GM12878 (cell line): Measurements from ENCODE around the gene TXNDC15. TPM values are rescaled to one million over a fixed set of nuclear protein-coding genes. Genes with fewer than 3 reads are reported as not detected.

ENCODE experiments used
- ATAC-seq: fragments of 200-7000 bp; cut with Tn5 transposase; 3 replicates; pipeline ENCODE4 v1.9.1; 2020; ENCODE audit warnings: mild to moderate bottlenecking, moderate library complexity
- BruUV-seq: library from RNA; stranded (reverse); fragments of 400-500 nt; replicated peaks from 2 replicates; lab custom pipeline; 2021; lab: Mats Ljungman, UMichigan
- CTCF ChIA-PET: fragments of 300-600 bp; sonication (Branson Sonifier 250); formaldehyde crosslinking; extraction: SDS; loops from one replicate; lab custom pipeline; 2021; ENCODE audit warnings: inconsistent platforms; lab: Yijun Ruan, JAX
- POLR2A ChIA-PET: fragments of 350-600 bp; formaldehyde crosslinking; extraction: SDS; loops from one replicate; lab custom pipeline; 2021; ENCODE audit warnings: inconsistent platforms; lab: Charles Lee
- RAD21 ChIA-PET: fragments of 300-600 bp; sonication (Branson Sonifier 250); formaldehyde crosslinking; loops from one replicate; lab custom pipeline; 2023; ENCODE audit warnings: antibody characterized with exemption; ENCODE audit not compliant: unreplicated experiment; lab: Charles Lee
- SMC1A ChIA-PET: fragments of 300-600 bp; sonication (Branson Sonifier 250); formaldehyde crosslinking; loops from one replicate; lab custom pipeline; 2023; ENCODE audit not compliant: unreplicated experiment, uncharacterized antibody; lab: Charles Lee
- DNase-seq: peaks from one replicate; pipeline ENCODE4 v3.0.0-alpha.2; 2011; ENCODE audit warnings: low read depth, low spot score
- FAIRE-seq: peaks from 3 replicates; lab custom pipeline; 2011; peaks lifted over from hg19 to GRCh38; lab: Jason Lieb, UNC
- H2AFZ ChIP-seq: 2 replicates; pipeline ENCODE4 v1.6.0; 2011; ENCODE audit warnings: low read depth, low read length, control low read depth; ENCODE audit not compliant: control insufficient read depth
- H3K27ac ChIP-seq: 2 replicates; pipeline ENCODE4 v1.5.1; 2011; ENCODE audit warnings: control low read depth; ENCODE audit not compliant: control insufficient read depth, insufficient read depth
- H3K27me3 ChIP-seq, 2 experiments: replicated peaks in 1 of 2; 2 replicates each; pipeline versions ENCODE4 v1.6.0 to v1.6.1; 2011; ENCODE audit warnings: low read length in 1 of 2; ENCODE audit not compliant: control insufficient read depth in 2 of 2, insufficient read depth in 2 of 2
- H3K36me3 ChIP-seq, 2 experiments: 2 replicates each; pipeline ENCODE4 v1.5.1; 2011; ENCODE audit warnings: low read length in 1 of 2; ENCODE audit not compliant: control insufficient read depth in 2 of 2, insufficient read depth in 2 of 2
- H3K4me1 ChIP-seq: 2 replicates; pipeline ENCODE4 v1.6.1; 2011; ENCODE audit warnings: mild to moderate bottlenecking, low read length, moderate library complexity, mixed read lengths; ENCODE audit not compliant: control insufficient read depth, insufficient read depth
- H3K4me2 ChIP-seq: 2 replicates; pipeline ENCODE4 v1.6.0; 2011; ENCODE audit warnings: control low read depth; ENCODE audit not compliant: control insufficient read depth, insufficient read depth
- H3K4me3 ChIP-seq: fragments of 200-600 bp; sonication (generic); 2 replicates; pipeline ENCODE4 v1.5.1; 2016
- H3K79me2 ChIP-seq: 2 replicates; pipeline ENCODE4 v1.6.0; 2011; ENCODE audit warnings: low read length; ENCODE audit not compliant: control insufficient read depth, insufficient read depth
- H3K9ac ChIP-seq: 2 replicates; pipeline ENCODE4 v1.8.0; 2011; ENCODE audit warnings: low read length, control low read depth, mixed read lengths; ENCODE audit not compliant: control insufficient read depth, insufficient read depth
- H3K9me3 ChIP-seq: replicated peaks from 3 replicates; pipeline ENCODE4 v1.5.1; 2011; ENCODE audit warnings: mild to moderate bottlenecking, low read length; ENCODE audit not compliant: control insufficient read depth, insufficient read depth
- H4K20me1 ChIP-seq: 2 replicates; pipeline ENCODE4 v1.6.0; 2011; ENCODE audit not compliant: control insufficient read depth, insufficient read depth
- ATF7 ChIP-seq: fragments of 450-650 bp; IDR thresholded peaks from 2 replicates; pipeline ENCODE4 v1.6.1; 2016; ENCODE audit warnings: low read depth, mild to moderate bottlenecking
- CEBPB ChIP-seq, 2 experiments: fragments of 150-350 bp in 1 of 2; IDR thresholded peaks; 2 replicates each; pipeline ENCODE4 v1.6.1; 2012 to 2014; ENCODE audit warnings: low read depth in 2 of 2, low read length in 2 of 2, borderline replicate concordance in 1 of 2, inconsistent platforms in 1 of 2
- EP300 ChIP-seq, 2 experiments: fragments of 150-350 bp in 1 of 2; IDR thresholded peaks; 2 replicates each; pipeline ENCODE4 v1.6.1; 2011 to 2012; ENCODE audit warnings: low read depth in 2 of 2, low read length in 2 of 2, borderline replicate concordance in 1 of 2, improper control_type of control experiment in 1 of 2, inconsistent platforms in 1 of 2; ENCODE audit not compliant: control insufficient read depth in 1 of 2
- ESRRA ChIP-seq: IDR thresholded peaks from 2 replicates; pipeline ENCODE4 v1.6.1; 2012; ENCODE audit warnings: mild to moderate bottlenecking, low read length, improper control_type of control experiment
- JUNB ChIP-seq: IDR thresholded peaks from 2 replicates; pipeline ENCODE4 v1.6.1; 2016; ENCODE audit warnings: antibody characterized with exemption, mild to moderate bottlenecking
- MYB ChIP-seq: fragments of 150-350 bp; IDR thresholded peaks from 2 replicates; pipeline ENCODE4 v1.6.1; 2014; ENCODE audit warnings: mild to moderate bottlenecking, low read depth, low read length, borderline replicate concordance
- PKNOX1 ChIP-seq: fragments of 450-650 bp; IDR thresholded peaks from 2 replicates; pipeline ENCODE4 v1.6.1; 2016; ENCODE audit warnings: mild to moderate bottlenecking
- POLR2AphosphoS2 ChIP-seq: IDR thresholded peaks from 2 replicates; pipeline ENCODE4 v1.6.1; 2011; ENCODE audit warnings: low read depth, mild to moderate bottlenecking, low read length, improper control_type of control experiment, moderate library complexity
- SUZ12 ChIP-seq: fragments of 200-600 bp; sonication (generic); IDR thresholded peaks from one replicate; pipeline ENCODE4 v1.6.1; 2018; ENCODE audit warnings: antibody characterized with exemption, mild to moderate bottlenecking; ENCODE audit not compliant: unreplicated experiment
- ZNF24 ChIP-seq: fragments of 450-650 bp; IDR thresholded peaks from 2 replicates; pipeline ENCODE4 v1.6.1; 2017; ENCODE audit warnings: antibody characterized with exemption, mild to moderate bottlenecking
- WGBS: methylation state at CpG from one replicate; pipeline ENCODE4 v1.1.6; 2016; ENCODE audit warnings: low lambda C conversion rate; ENCODE audit not compliant: insufficient replicate concordance, insufficient coverage; ENCODE audit errors: missing lambda C conversion rate; 5-methylcytosine and 5-hydroxymethylcytosine counted together
- in situ Hi-C: fragments of 300-500 bp; cut with MboI; formaldehyde crosslinking; loops from 9 replicates; pipeline ENCODE4 v1.14.3; 2018; ENCODE audit warnings: mixed read lengths
- intact Hi-C: fragments of 100-400 bp; cut with micrococcal nuclease; formaldehyde crosslinking; loops from one replicate; pipeline ENCODE4 v1.14.2; 2022; ENCODE audit not compliant: unreplicated experiment
- polyA plus RNA-seq, 11 experiments: library from polyadenylated mRNA; depleted of rRNA in 4 of 11; unstranded in 6 of 11; stranded (reverse) in 5 of 11; fragments of >200 nt; fragmentation: Nextera tagmentation in 4 of 11; fragmentation: Illumina TruSeq in 1 of 11; extraction: Ambion mirVana in 4 of 11; extraction: Trizol in 1 of 11; gene quantifications; 1 replicate in 1 of 11; 2 replicates in 10 of 11; pipeline versions ENCODE4 v1.2.1 to v1.2.3, GENCODE V29; 2011 to 2016; ENCODE audit warnings: inconsistent platforms in 2 of 11, missing spikeins in 2 of 11, low read depth in 1 of 11
- total RNA-seq, 4 experiments: library from RNA; depleted of rRNA in 3 of 4; stranded (reverse); fragments of >200 nt in 3 of 4; fragmentation: Illumina TruSeq in 1 of 4; extraction: Trizol in 1 of 4; gene quantifications; 2 replicates each; pipeline versions ENCODE4 v1.2.1 to v1.2.3, GENCODE V29; 2013 to 2021
- TF ChIP-seq, protein P1 (sequence below): IDR thresholded peaks from 2 replicates; pipeline ENCODE4 v1.6.1; 2011; ENCODE audit warnings: borderline replicate concordance, low read depth, mild to moderate bottlenecking, moderate library complexity, low read length; ENCODE audit not compliant: insufficient read depth, poor library complexity, severe bottlenecking
- TF ChIP-seq, protein P2 (sequence below): IDR thresholded peaks from 2 replicates; pipeline ENCODE4 v1.6.1; 2012; ENCODE audit warnings: low read depth, low read length, improper control_type of control experiment
- TF ChIP-seq, protein P3 (sequence below): fragments of 450-650 bp; IDR thresholded peaks from 2 replicates; pipeline ENCODE4 v1.6.1; 2017; ENCODE audit warnings: mild to moderate bottlenecking, moderate library complexity
- TF ChIP-seq, protein P4 (sequence below): fragments of 450-650 bp; IDR thresholded peaks from 2 replicates; pipeline ENCODE4 v1.6.1; 2017; ENCODE audit warnings: low read depth, mild to moderate bottlenecking, moderate library complexity

TXNDC15 gene
- total and polyA plus RNA-seq, 10 of the 15 experiments (the other 5 are each of a cell fraction or from before 2014, with no cell fraction given): 8.1 to 60.6 (median 38.1) TPM

DNA sequence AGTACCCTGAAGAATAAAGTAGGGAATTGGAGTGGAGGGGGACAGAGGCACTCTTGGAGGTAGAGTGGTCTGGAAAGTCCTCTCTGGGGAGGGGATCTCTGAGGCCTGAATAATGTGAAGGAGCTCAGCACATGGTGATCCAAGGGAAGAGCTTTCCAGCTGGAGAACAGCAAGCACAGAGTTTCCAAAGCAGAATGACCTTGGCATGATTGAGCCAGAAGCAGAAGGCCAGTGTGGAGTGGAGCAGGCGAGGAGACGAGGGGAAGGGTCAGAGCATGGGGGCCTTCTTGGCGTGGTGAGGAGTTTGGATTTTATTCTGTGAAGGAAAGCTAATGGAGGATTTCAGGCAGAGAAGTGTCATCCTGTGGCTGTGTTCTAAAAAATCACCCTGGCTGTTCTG lies 39.1 kb downstream of the TXNDC15 start (continued):
- TF ChIP-seq ZNF24 (no peak), MYB (no peak)

DNA sequence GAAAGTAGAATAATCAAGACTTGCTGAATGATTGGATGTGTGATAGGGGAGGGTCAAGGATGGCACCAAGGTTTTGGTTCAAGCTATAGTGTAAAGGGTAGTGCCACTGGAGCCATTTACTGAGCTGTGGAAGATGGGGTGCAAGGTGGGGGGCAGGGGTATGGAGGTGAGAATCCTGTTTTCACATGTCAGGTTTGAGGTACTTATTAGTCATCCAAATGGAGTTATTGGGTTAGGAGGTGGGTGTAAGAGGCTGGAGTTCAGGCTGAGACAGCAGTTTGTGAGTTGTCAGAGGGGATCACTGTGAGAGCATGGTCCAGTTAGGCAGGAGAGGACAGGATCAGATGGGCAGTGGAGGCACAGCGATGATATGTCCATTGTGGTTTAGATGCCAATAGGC lies 39.6 kb downstream of the TXNDC15 start:
- Histone ChIP-seq H3K4me1 (no peaks in the 10 kb centered on the region), H3K36me3 (peaks cover 0 to 15% of the 10 kb centered on the region in 2 experiments; a peak in 2 of 4 replicates), H3K4me3 (no peak overlapping the region), H3K9ac (no peak overlapping the region), H3K27ac (no peak overlapping the region), H3K4me2 (no peak overlapping the region), H3K9me3 (no peaks in the 10 kb centered on the region), H3K27me3 (no peaks in the 10 kb centered on the region), H3K79me2 (no peaks in the 10 kb centered on the region), H4K20me1 (no peaks in the 10 kb centered on the region), H2AFZ (no peak overlapping the region)
- BruUV-seq: no TSS peak
- 100% methylated on average over 1 of the region's 1 CpG for WGBS
- intact Hi-C loops: no loop called here
- FAIRE-seq (no peak), DNase-seq (no peak), ATAC-seq (no peak)
- ChIA-PET SMC1A (interaction anchor here (0.6 to 0.8 kb wide), 3 partner anchors 38 to 288 kb away, joined by 3 to 4 read pairs (median 3); no protein-coding TSS in a partner anchor), RAD21 (interaction anchor here (1.0 kb wide), 1 partner anchor 274 kb away, joined by 3 read pairs; no protein-coding TSS in a partner anchor), CTCF (no interaction called here), POLR2A (no interaction called here)
- in situ Hi-C loops: no loop called here
- no peak for TF ChIP-seq ESRRA
- TF ChIP-seq, protein P1, sequence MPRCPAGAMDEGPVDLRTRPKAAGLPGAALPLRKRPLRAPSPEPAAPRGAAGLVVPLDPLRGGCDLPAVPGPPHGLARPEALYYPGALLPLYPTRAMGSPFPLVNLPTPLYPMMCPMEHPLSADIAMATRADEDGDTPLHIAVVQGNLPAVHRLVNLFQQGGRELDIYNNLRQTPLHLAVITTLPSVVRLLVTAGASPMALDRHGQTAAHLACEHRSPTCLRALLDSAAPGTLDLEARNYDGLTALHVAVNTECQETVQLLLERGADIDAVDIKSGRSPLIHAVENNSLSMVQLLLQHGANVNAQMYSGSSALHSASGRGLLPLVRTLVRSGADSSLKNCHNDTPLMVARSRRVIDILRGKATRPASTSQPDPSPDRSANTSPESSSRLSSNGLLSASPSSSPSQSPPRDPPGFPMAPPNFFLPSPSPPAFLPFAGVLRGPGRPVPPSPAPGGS: no peak
- no peak for TF ChIP-seq JUNB
- no peak for TF ChIP-seq ATF7
- TF ChIP-seq CEBPB (IDR thresholded peaks at IDR 0.05; ENCODE audit: borderline replicate concordance in 1 of 2, low read depth in 2 of 2, low read length in 2 of 2): no peak
- no peak for TF ChIP-seq EP300 (IDR thresholded peaks at IDR 0.05; ENCODE audit: borderline replicate concordance in 1 of 2, control insufficient read depth in 1 of 2, low read depth in 2 of 2, low read length in 2 of 2)
- TF ChIP-seq, protein P2, sequence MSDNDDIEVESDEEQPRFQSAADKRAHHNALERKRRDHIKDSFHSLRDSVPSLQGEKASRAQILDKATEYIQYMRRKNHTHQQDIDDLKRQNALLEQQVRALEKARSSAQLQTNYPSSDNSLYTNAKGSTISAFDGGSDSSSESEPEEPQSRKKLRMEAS: no peak
- TF ChIP-seq PKNOX1: no peak
- no peak for TF ChIP-seq POLR2AphosphoS2
- no peak for TF ChIP-seq SUZ12
- TF ChIP-seq, protein P3, sequence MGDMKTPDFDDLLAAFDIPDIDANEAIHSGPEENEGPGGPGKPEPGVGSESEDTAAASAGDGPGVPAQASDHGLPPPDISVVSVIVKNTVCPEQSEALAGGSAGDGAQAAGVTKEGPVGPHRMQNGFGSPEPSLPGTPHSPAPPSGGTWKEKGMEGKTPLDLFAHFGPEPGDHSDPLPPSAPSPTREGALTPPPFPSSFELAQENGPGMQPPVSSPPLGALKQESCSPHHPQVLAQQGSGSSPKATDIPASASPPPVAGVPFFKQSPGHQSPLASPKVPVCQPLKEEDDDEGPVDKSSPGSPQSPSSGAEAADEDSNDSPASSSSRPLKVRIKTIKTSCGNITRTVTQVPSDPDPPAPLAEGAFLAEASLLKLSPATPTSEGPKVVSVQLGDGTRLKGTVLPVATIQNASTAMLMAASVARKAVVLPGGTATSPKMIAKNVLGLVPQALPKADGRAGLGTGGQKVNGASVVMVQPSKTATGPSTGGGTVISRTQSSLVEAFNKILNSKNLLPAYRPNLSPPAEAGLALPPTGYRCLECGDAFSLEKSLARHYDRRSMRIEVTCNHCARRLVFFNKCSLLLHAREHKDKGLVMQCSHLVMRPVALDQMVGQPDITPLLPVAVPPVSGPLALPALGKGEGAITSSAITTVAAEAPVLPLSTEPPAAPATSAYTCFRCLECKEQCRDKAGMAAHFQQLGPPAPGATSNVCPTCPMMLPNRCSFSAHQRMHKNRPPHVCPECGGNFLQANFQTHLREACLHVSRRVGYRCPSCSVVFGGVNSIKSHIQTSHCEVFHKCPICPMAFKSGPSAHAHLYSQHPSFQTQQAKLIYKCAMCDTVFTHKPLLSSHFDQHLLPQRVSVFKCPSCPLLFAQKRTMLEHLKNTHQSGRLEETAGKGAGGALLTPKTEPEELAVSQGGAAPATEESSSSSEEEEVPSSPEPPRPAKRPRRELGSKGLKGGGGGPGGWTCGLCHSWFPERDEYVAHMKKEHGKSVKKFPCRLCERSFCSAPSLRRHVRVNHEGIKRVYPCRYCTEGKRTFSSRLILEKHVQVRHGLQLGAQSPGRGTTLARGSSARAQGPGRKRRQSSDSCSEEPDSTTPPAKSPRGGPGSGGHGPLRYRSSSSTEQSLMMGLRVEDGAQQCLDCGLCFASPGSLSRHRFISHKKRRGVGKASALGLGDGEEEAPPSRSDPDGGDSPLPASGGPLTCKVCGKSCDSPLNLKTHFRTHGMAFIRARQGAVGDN: no peak
- TF ChIP-seq, protein P4, sequence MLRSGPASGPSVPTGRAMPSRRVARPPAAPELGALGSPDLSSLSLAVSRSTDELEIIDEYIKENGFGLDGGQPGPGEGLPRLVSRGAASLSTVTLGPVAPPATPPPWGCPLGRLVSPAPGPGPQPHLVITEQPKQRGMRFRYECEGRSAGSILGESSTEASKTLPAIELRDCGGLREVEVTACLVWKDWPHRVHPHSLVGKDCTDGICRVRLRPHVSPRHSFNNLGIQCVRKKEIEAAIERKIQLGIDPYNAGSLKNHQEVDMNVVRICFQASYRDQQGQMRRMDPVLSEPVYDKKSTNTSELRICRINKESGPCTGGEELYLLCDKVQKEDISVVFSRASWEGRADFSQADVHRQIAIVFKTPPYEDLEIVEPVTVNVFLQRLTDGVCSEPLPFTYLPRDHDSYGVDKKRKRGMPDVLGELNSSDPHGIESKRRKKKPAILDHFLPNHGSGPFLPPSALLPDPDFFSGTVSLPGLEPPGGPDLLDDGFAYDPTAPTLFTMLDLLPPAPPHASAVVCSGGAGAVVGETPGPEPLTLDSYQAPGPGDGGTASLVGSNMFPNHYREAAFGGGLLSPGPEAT: no peak
